ENCODE data around the gene RPL3.
A peak's percentile ranks its signal among the peaks of the same experiment; 100 is the strongest.
"Not testable (repeated sequence)": the region's sequence is repeated elsewhere in the genome, so short reads cannot be mapped to it uniquely, and the experiment has no call there.

RPL3 gene

GRCh38 chr22:39320616-39321029 is 1.2 kb upstream of the RPL3 start:
- Histone ChIP-seq H3K4me3 (ENCODE audit: low read length) (peak overlapping the region; percentile 3), H3K27ac (ENCODE audit: low read depth, low read length) (peak overlapping the region; percentile 95), H3K36me3 (ENCODE audit: control insufficient read depth, insufficient read depth, low read length) (peaks cover 22% of the 10 kb centered on the region), H3K4me1 (ENCODE audit: control insufficient read depth, insufficient read depth, low read length) (peaks cover 20% of the 10 kb centered on the region)
- H3K27me3 ChIP-seq (ENCODE audit: control insufficient read depth, insufficient read depth, low read length); H3K9ac ChIP-seq (ENCODE audit: low read length): not testable (repeated sequence)

GRCh38 chr22:39318507-39319283 is 728 bp downstream of the RPL3 start:
- H3K4me1 ChIP-seq (ENCODE audit: control insufficient read depth, insufficient read depth, low read length), result peaks cover 20% of the 10 kb centered on the region

GRCh38 chr22:39317775-39318506 is 1.5 kb downstream of the RPL3 start:
- peaks cover 47% of the 10 kb centered on the region for H3K36me3 ChIP-seq (ENCODE audit: control insufficient read depth, insufficient read depth, low read length)
- H3K4me3 ChIP-seq (ENCODE audit: low read length), result peak overlapping the region; percentile 98
- peak overlapping the region; percentile 85 for H3K9ac ChIP-seq (ENCODE audit: low read length)
- H3K27ac ChIP-seq (ENCODE audit: low read depth, low read length), result peak overlapping the region; percentile 95
- no peaks in the 10 kb centered on the region for H3K27me3 ChIP-seq (ENCODE audit: control insufficient read depth, insufficient read depth, low read length)
- peaks cover 20% of the 10 kb centered on the region for H3K4me1 ChIP-seq (ENCODE audit: control insufficient read depth, insufficient read depth, low read length)

More at GRCh38 chr22:39318507-39319283, 728 bp downstream of the RPL3 start:
- Histone ChIP-seq H3K27ac (ENCODE audit: low read depth, low read length) (peak overlapping the region; percentile 95), H3K27me3 (ENCODE audit: control insufficient read depth, insufficient read depth, low read length) (no peaks in the 10 kb centered on the region), H3K4me3 (ENCODE audit: low read length) (peak overlapping the region; percentile 98), H3K9ac (ENCODE audit: low read length) (peak overlapping the region; percentile 85), H3K36me3 (ENCODE audit: control insufficient read depth, insufficient read depth, low read length) (peaks cover 41% of the 10 kb centered on the region)

DNA sequence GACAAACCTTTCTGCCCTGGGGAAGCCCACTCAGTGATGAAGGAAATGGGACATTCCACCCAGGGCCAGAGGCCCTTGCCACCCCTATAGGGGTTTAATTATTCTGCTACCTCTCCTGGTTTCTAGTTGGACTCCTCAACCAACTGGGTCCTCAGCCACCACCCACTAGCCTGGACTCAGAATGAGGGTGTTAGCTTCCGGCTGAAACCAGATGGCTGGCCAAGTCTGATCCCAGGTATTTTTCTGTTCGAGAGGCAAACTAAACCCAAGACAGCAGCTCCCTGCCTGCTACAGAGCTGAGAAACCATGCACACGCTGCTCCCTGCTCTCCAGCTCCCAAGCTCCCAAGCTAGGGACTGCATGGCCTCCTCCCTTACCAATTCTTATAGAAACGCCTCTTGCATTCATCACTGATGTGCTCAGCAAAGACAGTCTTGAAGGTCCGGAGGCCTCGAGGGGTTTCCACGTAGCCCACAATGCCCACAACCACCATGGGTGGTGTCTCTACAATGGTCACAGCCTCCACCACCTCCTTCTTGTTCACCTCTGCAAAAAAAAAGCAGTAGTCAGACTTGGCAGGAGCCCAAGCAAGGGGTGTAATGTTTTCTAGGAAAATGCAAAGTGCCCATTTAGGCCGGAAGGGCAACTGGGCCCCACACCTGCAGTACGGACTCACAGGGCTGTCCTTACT is 2.2 kb downstream of the RPL3 start:
- Histone ChIP-seq H3K36me3 (ENCODE audit: control insufficient read depth, insufficient read depth, low read length) (peaks cover 54% of the 10 kb centered on the region), H3K4me3 (ENCODE audit: low read length) (peak overlapping the region; percentile 98), H3K4me1 (ENCODE audit: control insufficient read depth, insufficient read depth, low read length) (peaks cover 20% of the 10 kb centered on the region), H3K27ac (ENCODE audit: low read depth, low read length) (no peak overlapping the region), H3K9ac (ENCODE audit: low read length) (peak overlapping the region; percentile 11), H3K27me3 (ENCODE audit: control insufficient read depth, insufficient read depth, low read length) (no peaks in the 10 kb centered on the region)

GRCh38 chr22:39316440-39317083 is 2.9 kb downstream of the RPL3 start:
- peaks cover 61% of the 10 kb centered on the region for H3K36me3 ChIP-seq (ENCODE audit: control insufficient read depth, insufficient read depth, low read length)
- peak overlapping the region; percentile 51 for H3K27ac ChIP-seq (ENCODE audit: low read depth, low read length)
- peaks cover 20% of the 10 kb centered on the region for H3K4me1 ChIP-seq (ENCODE audit: control insufficient read depth, insufficient read depth, low read length)
- H3K9ac ChIP-seq (ENCODE audit: low read length), result no peak overlapping the region
- peak overlapping the region; percentile 48 for H3K4me3 ChIP-seq (ENCODE audit: low read length)
- H3K27me3 ChIP-seq (ENCODE audit: control insufficient read depth, insufficient read depth, low read length), result no peaks in the 10 kb centered on the region

GRCh38 chr22:39315389-39315788 is 4.0 kb downstream of the RPL3 start:
- Histone ChIP-seq H3K4me1 (ENCODE audit: control insufficient read depth, insufficient read depth, low read length) (peaks cover 20% of the 10 kb centered on the region), H3K36me3 (ENCODE audit: control insufficient read depth, insufficient read depth, low read length) (peaks cover 62% of the 10 kb centered on the region), H3K27me3 (ENCODE audit: control insufficient read depth, insufficient read depth, low read length) (no peaks in the 10 kb centered on the region), H3K27ac (ENCODE audit: low read depth, low read length) (no peak overlapping the region), H3K4me3 (ENCODE audit: low read length) (no peak overlapping the region), H3K9ac (ENCODE audit: low read length) (no peak overlapping the region)

DNA sequence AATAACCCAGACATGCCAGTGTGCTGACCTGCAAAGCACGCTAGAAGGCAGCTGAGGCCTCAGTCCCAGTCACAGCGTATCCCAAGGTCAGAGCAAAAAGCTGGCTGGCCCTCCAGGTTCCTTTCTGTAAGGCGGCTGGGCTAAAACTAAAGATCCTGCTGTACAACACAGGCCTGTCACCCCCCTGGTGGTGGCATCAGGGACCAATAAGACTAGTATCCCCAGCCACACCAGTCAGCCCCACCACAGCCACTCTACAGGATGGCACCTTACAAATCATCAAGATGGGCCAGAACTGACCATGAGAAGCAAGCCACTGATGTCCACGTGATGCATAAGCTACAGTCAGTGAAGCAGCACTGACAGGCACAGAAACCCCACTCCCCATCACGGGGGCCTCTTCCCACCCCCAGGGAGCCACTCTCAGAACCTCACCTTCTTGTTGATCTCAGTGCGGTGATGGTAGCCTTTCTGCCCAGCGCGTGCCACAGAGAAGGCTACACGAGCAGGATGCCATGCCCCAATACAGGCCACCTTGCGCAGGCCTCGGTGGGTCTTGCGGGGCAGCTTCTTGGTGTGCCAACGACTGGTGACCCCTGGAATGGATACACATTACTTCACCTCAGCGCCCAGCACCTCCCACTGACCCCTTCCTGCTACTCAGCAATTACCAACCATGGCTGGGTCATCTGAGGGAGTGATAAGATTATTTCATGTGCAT is 5.0 kb downstream of the RPL3 start:
- Histone ChIP-seq H3K27me3 (ENCODE audit: control insufficient read depth, insufficient read depth, low read length) (no peaks in the 10 kb centered on the region), H3K9ac (ENCODE audit: low read length) (no peak overlapping the region), H3K4me3 (ENCODE audit: low read length) (no peak overlapping the region), H3K36me3 (ENCODE audit: control insufficient read depth, insufficient read depth, low read length) (peaks cover 62% of the 10 kb centered on the region), H3K27ac (ENCODE audit: low read depth, low read length) (no peak overlapping the region), H3K4me1 (ENCODE audit: control insufficient read depth, insufficient read depth, low read length) (peaks cover 20% of the 10 kb centered on the region)

DNA sequence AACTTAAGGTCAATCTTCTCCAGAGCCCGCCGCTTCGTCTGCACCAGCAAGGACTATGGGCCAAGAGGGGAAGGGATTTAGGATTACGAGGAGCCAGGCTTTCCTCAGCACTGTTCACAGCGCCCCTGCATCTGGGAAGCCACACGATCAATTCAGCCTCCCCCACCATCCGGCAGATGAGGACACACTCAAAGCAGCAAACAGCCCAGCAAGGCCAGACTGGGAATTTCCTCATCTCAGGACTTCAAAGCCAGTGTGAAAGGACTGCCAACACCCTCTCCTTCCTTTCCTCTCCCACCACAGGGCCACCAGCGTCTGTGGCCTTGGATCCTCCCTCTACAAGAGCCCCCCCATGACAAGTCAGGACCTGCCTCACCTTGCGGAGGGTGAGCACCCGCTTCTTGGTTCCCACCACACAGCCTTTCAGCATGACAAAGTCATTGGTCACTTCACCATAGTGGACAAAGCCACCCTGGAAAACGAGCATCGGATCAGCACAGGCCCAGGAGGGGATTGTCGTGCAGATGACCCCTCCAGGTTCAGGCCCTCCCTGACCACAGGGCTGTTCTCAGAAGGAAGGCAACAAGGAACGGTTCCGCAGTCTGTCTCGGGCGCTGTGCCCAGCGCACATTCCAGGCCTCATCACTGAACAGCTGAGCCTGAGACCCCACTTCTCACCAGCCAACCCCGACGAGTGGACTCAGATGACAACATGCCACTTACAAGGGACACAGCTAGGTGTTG is 6.0 kb downstream of the RPL3 start:
- Histone ChIP-seq H3K9ac (ENCODE audit: low read length) (no peak overlapping the region), H3K27ac (ENCODE audit: low read depth, low read length) (no peak overlapping the region), H3K4me1 (ENCODE audit: control insufficient read depth, insufficient read depth, low read length) (peaks cover 20% of the 10 kb centered on the region), H3K36me3 (ENCODE audit: control insufficient read depth, insufficient read depth, low read length) (peaks cover 62% of the 10 kb centered on the region), H3K27me3 (ENCODE audit: control insufficient read depth, insufficient read depth, low read length) (no peaks in the 10 kb centered on the region), H3K4me3 (ENCODE audit: low read length) (no peak overlapping the region)

- peaks cover 15% of the 10 kb centered on the region for H3K4me1 ChIP-seq (ENCODE audit: control insufficient read depth, insufficient read depth, low read length)
- peaks cover 55% of the 10 kb centered on the region for H3K36me3 ChIP-seq (ENCODE audit: control insufficient read depth, insufficient read depth, low read length)
- no peaks in the 10 kb centered on the region for H3K27me3 ChIP-seq (ENCODE audit: control insufficient read depth, insufficient read depth, low read length)
- no peak overlapping the region for H3K9ac ChIP-seq (ENCODE audit: low read length)
- H3K27ac ChIP-seq (ENCODE audit: low read depth, low read length), result no peak overlapping the region
- no peak overlapping the region for H3K4me3 ChIP-seq (ENCODE audit: low read length)
Measured at GRCh38 chr22:39312410-39312809, 7.0 kb downstream of the RPL3 start.

- peaks cover 12% of the 10 kb centered on the region for H3K4me1 ChIP-seq (ENCODE audit: control insufficient read depth, insufficient read depth, low read length)
- H3K4me3 ChIP-seq (ENCODE audit: low read length), result no peak overlapping the region
- peaks cover 50% of the 10 kb centered on the region for H3K36me3 ChIP-seq (ENCODE audit: control insufficient read depth, insufficient read depth, low read length)
- H3K27ac ChIP-seq (ENCODE audit: low read depth, low read length), result no peak overlapping the region
- H3K27me3 ChIP-seq (ENCODE audit: control insufficient read depth, insufficient read depth, low read length), result no peaks in the 10 kb centered on the region
- no peak overlapping the region for H3K9ac ChIP-seq (ENCODE audit: low read length)
Measured at GRCh38 chr22:39311592-39312400, 7.6 kb downstream of the RPL3 start.
